Measurements from ENCODE around the gene SCG3.

SCG3 gene

GRCh38 chr15:51667478-51667877 lies 13.8 kb upstream of the SCG3 start:
- no peak for TF ChIP-seq SP1 (IDR thresholded peaks at IDR 0.05)
- TF ChIP-seq LEF1 (IDR thresholded peaks at IDR 0.05; ENCODE audit: borderline replicate concordance) = no peak
- no peak for TF ChIP-seq PKNOX1 (IDR thresholded peaks at IDR 0.05)
- TF ChIP-seq HDGF (IDR thresholded peaks at IDR 0.05; ENCODE audit: borderline replicate concordance) = no peak
- no peak for TF ChIP-seq NFRKB (IDR thresholded peaks at IDR 0.05)
- TF ChIP-seq FOXA1 (IDR thresholded peaks at IDR 0.05) = no peak
- TF ChIP-seq SUZ12 (IDR thresholded peaks at IDR 0.05) = no peak
- no peak for TF ChIP-seq FOXM1 (IDR thresholded peaks at IDR 0.05; ENCODE audit: borderline replicate concordance)
- TF ChIP-seq FOXK2 (IDR thresholded peaks at IDR 0.05) = no peak
- TF ChIP-seq ELF4 (IDR thresholded peaks at IDR 0.05) = no peak
- TF ChIP-seq BHLHE40 (IDR thresholded peaks at IDR 0.05; ENCODE audit: borderline replicate concordance) = no peak
- TF ChIP-seq ZNF384 (IDR thresholded peaks at IDR 0.05) = no peak
- no peak for TF ChIP-seq CTBP1 (IDR thresholded peaks at IDR 0.05; ENCODE audit: borderline replicate concordance)
- no peak for TF ChIP-seq L3MBTL2 (conservative IDR thresholded peaks at IDR 0.05)
- no peak for TF ChIP-seq ARNT (IDR thresholded peaks at IDR 0.05)
- TF ChIP-seq TARDBP (IDR thresholded peaks at IDR 0.05) = no peak
- POLR2A ChIA-PET = no interaction called here
- no peak for DNase-seq (ENCODE audit: extremely low spot score)
- CTCF ChIA-PET = no interaction called here

- no peak for DNase-seq (ENCODE audit: extremely low spot score)
- POLR2A ChIA-PET = no interaction called here
- TF ChIP-seq SUZ12 (IDR thresholded peaks at IDR 0.05) = no peak
- TF ChIP-seq LEF1 (IDR thresholded peaks at IDR 0.05; ENCODE audit: borderline replicate concordance) = no peak
- no peak for TF ChIP-seq ARNT (IDR thresholded peaks at IDR 0.05)
- TF ChIP-seq FOXK2 (IDR thresholded peaks at IDR 0.05) = no peak
- no peak for TF ChIP-seq ZNF384 (IDR thresholded peaks at IDR 0.05)
- TF ChIP-seq BHLHE40 (IDR thresholded peaks at IDR 0.05; ENCODE audit: borderline replicate concordance) = no peak
- TF ChIP-seq CTBP1 (IDR thresholded peaks at IDR 0.05; ENCODE audit: borderline replicate concordance) = no peak
- TF ChIP-seq PKNOX1 (IDR thresholded peaks at IDR 0.05) = no peak
- no peak for TF ChIP-seq L3MBTL2 (conservative IDR thresholded peaks at IDR 0.05)
- no peak for TF ChIP-seq FOXA1 (IDR thresholded peaks at IDR 0.05)
- no peak for TF ChIP-seq TARDBP (IDR thresholded peaks at IDR 0.05)
- CTCF ChIA-PET = no interaction called here
These were observed 12.9 kb upstream of the SCG3 start for GRCh38 chr15:51668446-51668845.

- ChIA-PET CTCF (no interaction called here), POLR2A (no interaction called here)
- TF ChIP-seq NFRKB (IDR thresholded peaks at IDR 0.05) (no peak), PKNOX1 (IDR thresholded peaks at IDR 0.05) (no peak), HDGF (IDR thresholded peaks at IDR 0.05; ENCODE audit: borderline replicate concordance) (no peak), SUZ12 (IDR thresholded peaks at IDR 0.05) (no peak), TARDBP (IDR thresholded peaks at IDR 0.05) (no peak), CTBP1 (IDR thresholded peaks at IDR 0.05; ENCODE audit: borderline replicate concordance) (no peak), ELF4 (IDR thresholded peaks at IDR 0.05) (no peak), L3MBTL2 (conservative IDR thresholded peaks at IDR 0.05) (no peak), FOXK2 (IDR thresholded peaks at IDR 0.05) (no peak)
- DNase-seq (ENCODE audit: extremely low spot score) = no peak
These were observed 11.9 kb upstream of the SCG3 start for GRCh38 chr15:51669381-51669780.

- ChIA-PET CTCF (no interaction called here), POLR2A (interaction anchor here (1.4 kb wide), 1 partner anchor 17 kb away, joined by 3 read pairs; no protein-coding TSS in a partner anchor)
- DNase-seq (ENCODE audit: extremely low spot score) = no peak
- TF ChIP-seq ARNT (IDR thresholded peaks at IDR 0.05) (no peak), L3MBTL2 (conservative IDR thresholded peaks at IDR 0.05) (no peak), HDGF (IDR thresholded peaks at IDR 0.05; ENCODE audit: borderline replicate concordance) (no peak), FOXM1 (IDR thresholded peaks at IDR 0.05; ENCODE audit: borderline replicate concordance) (no peak), SUZ12 (IDR thresholded peaks at IDR 0.05) (no peak), ELF4 (IDR thresholded peaks at IDR 0.05) (no peak), TARDBP (IDR thresholded peaks at IDR 0.05) (no peak), BHLHE40 (IDR thresholded peaks at IDR 0.05; ENCODE audit: borderline replicate concordance) (no peak), CTBP1 (IDR thresholded peaks at IDR 0.05; ENCODE audit: borderline replicate concordance) (no peak), FOXK2 (IDR thresholded peaks at IDR 0.05) (no peak), FOXA1 (IDR thresholded peaks at IDR 0.05) (no peak), NFRKB (IDR thresholded peaks at IDR 0.05) (no peak), SP1 (IDR thresholded peaks at IDR 0.05) (no peak), LEF1 (IDR thresholded peaks at IDR 0.05; ENCODE audit: borderline replicate concordance) (no peak), ZNF384 (IDR thresholded peaks at IDR 0.05) (no peak)
These were observed 9.1 kb upstream of the SCG3 start for GRCh38 chr15:51672155-51672687.

- ChIA-PET POLR2A (interaction anchor here (1.4 kb wide), 1 partner anchor 16 kb away, joined by 3 read pairs; no protein-coding TSS in a partner anchor), CTCF (no interaction called here)
- TF ChIP-seq L3MBTL2 (conservative IDR thresholded peaks at IDR 0.05) (no peak), TARDBP (IDR thresholded peaks at IDR 0.05) (no peak), ZNF384 (IDR thresholded peaks at IDR 0.05) (no peak), NFRKB (IDR thresholded peaks at IDR 0.05) (no peak), SUZ12 (IDR thresholded peaks at IDR 0.05) (no peak), LEF1 (IDR thresholded peaks at IDR 0.05; ENCODE audit: borderline replicate concordance) (no peak), FOXA1 (IDR thresholded peaks at IDR 0.05) (no peak), ARNT (IDR thresholded peaks at IDR 0.05) (no peak), BHLHE40 (IDR thresholded peaks at IDR 0.05; ENCODE audit: borderline replicate concordance) (no peak), ELF4 (IDR thresholded peaks at IDR 0.05) (no peak), FOXM1 (IDR thresholded peaks at IDR 0.05; ENCODE audit: borderline replicate concordance) (no peak)
- DNase-seq (ENCODE audit: extremely low spot score) = no peak
These were observed 8.1 kb upstream of the SCG3 start for GRCh38 chr15:51672913-51673857.

Data from HEK293T (cell line).